Activated CD8-positive, alpha-beta T cell treated with anti-CD3 and anti-CD28 coated beads for 36 hours (primary cell): Measurements from ENCODE around the gene POPDC3. TPM values are rescaled to one million over a fixed set of nuclear protein-coding genes. Genes with fewer than 3 reads are reported as not detected.

Experiments used
- ATAC-seq: fragments of 200-7000 bp; cut with Tn5 transposase; one replicate; pipeline ENCODE4 v1.10.0; 2021; ENCODE audit warnings: mild to moderate bottlenecking, moderate library complexity
- CTCF ChIA-PET: fragments of 350-600 bp; sonication (Branson Sonifier 250); formaldehyde crosslinking; loops from one replicate; lab custom pipeline; 2021; ENCODE audit warnings: antibody characterized with exemption; lab: Charles Lee
- POLR2A ChIA-PET: fragments of 350-600 bp; sonication (Branson Sonifier 250); formaldehyde crosslinking; loops from one replicate; lab custom pipeline; 2021; ENCODE audit warnings: antibody characterized with exemption; lab: Charles Lee
- DNase-seq: peaks from one replicate; pipeline ENCODE4 v3.0.0-alpha.2; 2020
- H3K27ac Mint-ChIP-seq: one replicate; pipeline ENCODE4 v1.8.0; 2021; ENCODE audit warnings: mild to moderate bottlenecking, mixed read lengths
- H3K27me3 Mint-ChIP-seq: one replicate; pipeline ENCODE4 v1.8.0; 2021; ENCODE audit warnings: mixed read lengths
- H3K36me3 Mint-ChIP-seq: one replicate; pipeline ENCODE4 v1.8.0; 2021; ENCODE audit warnings: low read depth, mixed read lengths
- H3K4me1 Mint-ChIP-seq: one replicate; pipeline ENCODE4 v1.8.0; 2021; ENCODE audit warnings: low read depth, mixed read lengths
- H3K4me3 Mint-ChIP-seq: one replicate; pipeline ENCODE4 v1.8.0; 2021; ENCODE audit warnings: mild to moderate bottlenecking, moderate library complexity, mixed read lengths
- H3K9me3 Mint-ChIP-seq: one replicate; pipeline ENCODE4 v1.8.0; 2021; ENCODE audit warnings: mixed read lengths
- CTCF ChIP-seq: fragments of 200-600 bp; IDR thresholded peaks from one replicate; pipeline ENCODE4 v1.8.0; 2022; ENCODE audit warnings: antibody characterized with exemption, mild to moderate bottlenecking
- intact Hi-C: fragments of 100-400 bp; cut with micrococcal nuclease; formaldehyde crosslinking; loops from one replicate; pipeline ENCODE4 v1.10.0; 2022
- total RNA-seq, 2 experiments: library from RNA; stranded (reverse); gene quantifications; one replicate each; pipeline ENCODE4 v1.2.3, GENCODE V29; 2021

Gene POPDC3
- total RNA-seq, 2 experiments from 2014 or later = not detected

DNA sequence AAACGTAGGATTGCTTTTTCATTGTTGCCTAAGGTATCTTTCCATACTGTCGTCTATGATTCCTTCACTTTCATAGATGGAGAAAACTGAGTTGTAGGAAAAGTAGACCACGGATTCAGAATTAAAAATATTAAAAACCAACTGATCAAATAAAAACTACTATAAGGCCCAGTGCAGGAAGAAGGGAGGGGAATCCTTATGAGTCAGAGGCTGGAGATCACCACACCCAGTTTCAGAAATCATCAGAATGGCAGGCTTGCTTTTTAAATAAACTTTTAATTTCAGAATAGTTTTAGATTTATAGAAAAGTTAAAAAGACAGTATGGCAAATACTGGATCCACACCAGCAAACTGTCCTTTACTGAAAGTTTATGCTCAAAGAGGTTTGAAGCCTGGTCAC is 32.0 kb upstream of the POPDC3 start:
- ChIA-PET POLR2A (no interaction called here), CTCF (no interaction called here)
- no peak for ATAC-seq
- Mint-ChIP-seq H3K27me3 (peaks cover 8% of the 10 kb centered on the region), H3K27ac (no peak overlapping the region), H3K4me1 (peaks cover 7% of the 10 kb centered on the region), H3K4me3 (no peak overlapping the region), H3K9me3 (no peaks in the 10 kb centered on the region), H3K36me3 (no peaks in the 10 kb centered on the region)
- intact Hi-C loops = no loop called here
- no peak for TF ChIP-seq CTCF
- DNase-seq = no peak

GRCh38 chr6:105210932-105211531 is 31.2 kb upstream of the POPDC3 start:
- TF ChIP-seq CTCF = no peak
- ATAC-seq (no peak), DNase-seq (no peak)
- Mint-ChIP-seq H3K4me1 (peaks cover 7% of the 10 kb centered on the region), H3K27ac (no peak overlapping the region), H3K27me3 (peaks cover 11% of the 10 kb centered on the region), H3K36me3 (no peaks in the 10 kb centered on the region), H3K4me3 (no peak overlapping the region), H3K9me3 (no peaks in the 10 kb centered on the region)
- CTCF ChIA-PET = no interaction called here
- intact Hi-C loops = no loop called here
- POLR2A ChIA-PET = interaction anchor here (0.7 kb wide), 1 partner anchor 87 kb away, joined by 3 read pairs; no protein-coding TSS in a partner anchor

DNA sequence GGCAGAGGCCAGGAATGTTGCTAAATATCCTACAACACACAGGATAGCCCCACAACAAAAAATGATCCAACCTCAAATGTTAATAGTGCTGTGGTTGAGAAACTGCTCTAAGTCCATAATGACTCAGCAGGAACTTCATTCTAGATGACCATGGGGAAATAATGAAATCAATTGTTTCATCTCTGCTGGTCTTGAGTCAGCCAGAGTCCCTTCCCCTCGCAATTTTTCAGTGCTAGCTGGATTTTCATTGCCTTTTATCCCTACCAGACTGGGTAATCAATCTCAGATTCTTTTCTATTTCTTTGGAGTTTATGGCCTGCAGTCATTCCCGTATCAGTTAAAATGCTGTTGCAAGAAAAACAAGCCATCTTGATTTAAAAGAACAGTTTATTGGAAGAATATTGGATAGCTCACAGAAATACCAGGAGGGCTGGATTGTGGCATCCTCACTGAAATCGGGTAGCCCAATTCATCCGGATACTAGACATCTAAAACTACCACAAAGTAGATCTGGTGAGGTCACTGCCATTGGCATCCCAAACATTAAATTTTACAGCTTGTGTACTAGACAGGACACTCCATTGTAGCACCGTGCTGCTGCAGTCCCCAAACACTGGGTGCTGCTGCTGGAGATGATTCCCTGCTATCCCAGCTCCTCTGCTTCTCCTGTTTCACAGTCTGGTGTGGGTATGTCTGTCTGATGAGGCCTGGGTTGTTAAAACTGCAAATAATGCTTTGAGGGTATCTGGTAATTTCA is 30.3 kb upstream of the POPDC3 start:
- CTCF ChIA-PET = no interaction called here
- no peak for TF ChIP-seq CTCF
- Mint-ChIP-seq H3K4me1 (peaks cover 7% of the 10 kb centered on the region), H3K4me3 (no peak overlapping the region), H3K36me3 (no peaks in the 10 kb centered on the region), H3K9me3 (no peaks in the 10 kb centered on the region), H3K27ac (no peak overlapping the region), H3K27me3 (peaks cover 11% of the 10 kb centered on the region)
- intact Hi-C loops = no loop called here
- ATAC-seq (no peak), DNase-seq (no peak)
- POLR2A ChIA-PET = interaction anchor here (0.7 kb wide), 1 partner anchor 88 kb away, joined by 3 read pairs; no protein-coding TSS in a partner anchor

DNA sequence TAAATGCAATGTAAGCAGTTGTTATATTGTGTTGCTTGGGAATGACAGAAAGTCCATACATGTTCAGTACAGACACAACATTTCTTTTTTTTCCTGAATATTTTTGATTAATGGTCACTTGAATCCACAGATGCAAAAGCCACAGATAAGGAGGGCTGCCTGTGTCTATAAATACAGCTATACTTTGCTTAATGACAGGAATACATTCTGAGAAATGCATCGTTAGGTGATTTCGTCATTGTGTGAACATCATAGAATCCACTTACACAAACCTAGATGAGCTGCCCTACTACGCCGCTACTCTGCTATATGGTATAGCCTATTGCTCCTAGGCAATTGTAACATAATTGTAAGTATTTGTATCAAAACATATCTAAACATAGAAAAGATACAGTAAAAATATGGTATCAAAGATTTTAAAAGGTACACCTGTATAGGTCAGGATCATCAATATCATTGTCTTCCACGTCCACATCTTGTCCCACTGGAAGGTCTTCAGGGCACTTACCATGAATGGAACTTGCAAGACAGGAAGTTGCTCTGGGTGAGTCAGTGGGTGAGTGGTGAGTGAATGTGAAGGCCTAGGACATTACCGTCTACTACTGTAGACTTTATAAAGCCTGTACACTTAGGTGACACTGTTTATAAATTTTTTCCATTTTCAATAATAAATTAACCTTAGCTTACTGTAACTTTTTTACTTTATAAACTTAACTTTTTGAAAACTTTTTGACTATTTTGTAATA is 27.9 kb upstream of the POPDC3 start:
- ATAC-seq = no peak
- Mint-ChIP-seq H3K9me3 (no peaks in the 10 kb centered on the region), H3K27ac (no peak overlapping the region), H3K36me3 (no peaks in the 10 kb centered on the region), H3K4me1 (peaks cover 7% of the 10 kb centered on the region), H3K4me3 (no peak overlapping the region), H3K27me3 (peaks cover 9% of the 10 kb centered on the region)
- intact Hi-C loops = no loop called here
- POLR2A ChIA-PET = no interaction called here
- CTCF ChIA-PET = no interaction called here
- no peak for TF ChIP-seq CTCF
- DNase-seq = no peak

- ATAC-seq = no peak
- H3K36me3 Mint-ChIP-seq = no peaks in the 10 kb centered on the region
- no peak overlapping the region for H3K27ac Mint-ChIP-seq
- peaks cover 5% of the 10 kb centered on the region for H3K27me3 Mint-ChIP-seq
- POLR2A ChIA-PET = no interaction called here
- no peaks in the 10 kb centered on the region for H3K9me3 Mint-ChIP-seq
- CTCF ChIA-PET = no interaction called here
- intact Hi-C loops = no loop called here
- no peak for DNase-seq
- no peak overlapping the region for H3K4me3 Mint-ChIP-seq
- no peak for TF ChIP-seq CTCF
- no peaks in the 10 kb centered on the region for H3K4me1 Mint-ChIP-seq
Measured at GRCh38 chr6:105204768-105205167, 25.0 kb upstream of the POPDC3 start.
